HepG2 (cell line): ENCODE results near the gene MKX. TPM values are rescaled to one million over a fixed set of nuclear protein-coding genes. Genes with fewer than 3 reads are reported as not detected.
"Not testable (repeated sequence)": the region's sequence is repeated elsewhere in the genome, so short reads cannot be mapped to it uniquely, and the experiment has no call there.

Experiments used
- ATAC-seq: fragments of 200-7000 bp; cut with Tn5 transposase; 3 replicates; pipeline ENCODE4 v1.9.1; 2020; ENCODE audit warnings: mild to moderate bottlenecking, moderate library complexity
- BruUV-seq: library from RNA; stranded (reverse); fragments of 400-500 nt; replicated peaks from 2 replicates; lab custom pipeline; 2021; lab: Mats Ljungman, UMichigan
- CTCF ChIA-PET: fragments of 300-600 bp; formaldehyde crosslinking; extraction: SDS; loops from one replicate; lab custom pipeline; 2021; ENCODE audit warnings: low total read pairs, inconsistent platforms, low intra/inter-chr PET ratio; lab: Yijun Ruan, JAX
- POLR2A ChIA-PET: fragments of 350-600 bp; sonication (Branson Sonifier 250); formaldehyde crosslinking; loops from one replicate; lab custom pipeline; 2020; ENCODE audit warnings: antibody characterized with exemption, inconsistent platforms; lab: Yijun Ruan, JAX
- DNase-seq: peaks from one replicate; pipeline ENCODE4 v3.0.0-alpha.2; 2015; ENCODE audit warnings: low spot score
- FAIRE-seq: peaks from 3 replicates; lab custom pipeline; 2011; peaks lifted over from hg19 to GRCh38; lab: Jason Lieb, UNC
- H2AFZ ChIP-seq: one replicate; pipeline ENCODE4 v1.6.1; 2011; ENCODE audit warnings: low read length, inconsistent platforms
- H3K27ac ChIP-seq: fragments of 300-600 bp; 3 replicates; pipeline ENCODE4 v1.8.0; 2011; ENCODE audit warnings: mixed run types, mild to moderate bottlenecking, mixed read lengths, low read length, inconsistent platforms; ENCODE audit not compliant: insufficient read depth; ENCODE audit errors: extremely low read length
- H3K27me3 ChIP-seq, 2 experiments: fragments of 200-600 bp in 1 of 2; 2 replicates in 1 of 2; 3 replicates in 1 of 2; pipeline versions ENCODE4 v1.6.0 to v1.8.0; 2011; ENCODE audit warnings: low read length in 2 of 2, mild to moderate bottlenecking in 2 of 2, moderate library complexity in 2 of 2, inconsistent platforms in 1 of 2; ENCODE audit not compliant: insufficient read depth in 2 of 2, control insufficient read depth in 1 of 2
- H3K36me3 ChIP-seq, 2 experiments: fragments of 200-600 bp in 1 of 2; replicated peaks in 1 of 2; 2 replicates in 1 of 2; 3 replicates in 1 of 2; pipeline versions ENCODE4 v1.5.1 to v1.8.0; 2011; ENCODE audit warnings: low read length in 2 of 2, inconsistent platforms in 1 of 2; ENCODE audit not compliant: insufficient read depth in 2 of 2, control insufficient read depth in 1 of 2
- H3K4me1 ChIP-seq: 2 replicates; pipeline ENCODE4 v1.5.1; 2012; ENCODE audit warnings: low read length, inconsistent platforms; ENCODE audit not compliant: insufficient read depth
- H3K4me2 ChIP-seq: 2 replicates; pipeline ENCODE4 v1.6.0; 2011; ENCODE audit warnings: low read depth, low read length, inconsistent platforms
- H3K4me3 ChIP-seq, 3 experiments: fragments of 200-600 bp in 1 of 3; sonication (generic), shearing (Covaris generic) in 1 of 3; replicated peaks in 1 of 3; 2 replicates each; pipeline ENCODE4 v1.5.1; 2011 to 2016; ENCODE audit warnings: low read length in 3 of 3, inconsistent platforms in 2 of 3, low read depth in 2 of 3, mild to moderate bottlenecking in 2 of 3, control low read depth in 1 of 3, mixed read lengths in 1 of 3; ENCODE audit not compliant: insufficient read depth in 1 of 3
- H3K79me2 ChIP-seq: one replicate; pipeline ENCODE4 v1.6.1; 2011; ENCODE audit warnings: low read length, inconsistent platforms; ENCODE audit not compliant: insufficient read depth
- H3K9ac ChIP-seq: 2 replicates; pipeline ENCODE4 v1.6.0; 2011; ENCODE audit warnings: mild to moderate bottlenecking, low read depth, low read length, inconsistent platforms; ENCODE audit not compliant: insufficient read depth
- H3K9me3 ChIP-seq: 2 replicates; pipeline ENCODE4 v1.5.1; 2012; ENCODE audit warnings: mild to moderate bottlenecking, low read length
- H4K20me1 ChIP-seq: 2 replicates; pipeline ENCODE4 v1.6.0; 2011; ENCODE audit warnings: inconsistent platforms, mild to moderate bottlenecking, low read length, moderate library complexity; ENCODE audit not compliant: insufficient read depth
- BCL6 ChIP-seq: IDR thresholded peaks from 2 replicates; pipeline ENCODE4 v1.6.1; 2016; ENCODE audit warnings: missing genetic modification reagents, missing compliant biosample characterization
- FLYWCH1 ChIP-seq: sonication (generic); formaldehyde crosslinking; IDR thresholded peaks from 2 replicates; pipeline ENCODE4 v1.8.1; 2023; ENCODE audit warnings: mild to moderate bottlenecking, missing genetic modification reagents
- GATA4 ChIP-seq: sonication (generic); IDR thresholded peaks from 2 replicates; pipeline ENCODE4 v1.6.1; 2016; ENCODE audit warnings: antibody characterized with exemption, low read depth, borderline replicate concordance
- HMG20B ChIP-seq: conservative IDR thresholded peaks from 2 replicates; pipeline ENCODE4 v1.6.1; 2016; ENCODE audit warnings: missing genetic modification reagents, missing compliant biosample characterization
- MEIS2 ChIP-seq: sonication (generic); formaldehyde crosslinking; IDR thresholded peaks from 2 replicates; pipeline ENCODE4 v1.9.0; 2021; ENCODE audit warnings: mild to moderate bottlenecking, missing genetic modification reagents
- NFE2 ChIP-seq: sonication (generic); formaldehyde crosslinking; IDR thresholded peaks from 2 replicates; pipeline ENCODE4 v1.4.0; 2020; ENCODE audit warnings: missing genetic modification reagents
- NR2F1 ChIP-seq, 2 experiments: fragments of 450-650 bp in 1 of 2; formaldehyde crosslinking in 1 of 2; IDR thresholded peaks; 2 replicates each; pipeline versions ENCODE4 v1.5.0 to v1.6.1; 2016 to 2020; ENCODE audit warnings: mild to moderate bottlenecking in 1 of 2, missing compliant biosample characterization in 1 of 2, missing genetic modification reagents in 1 of 2, moderate library complexity in 1 of 2
- ZBTB20 ChIP-seq: sonication (generic); formaldehyde crosslinking; IDR thresholded peaks from 2 replicates; pipeline ENCODE4 v1.8.1; 2023; ENCODE audit warnings: missing genetic modification reagents, low read depth, mild to moderate bottlenecking, borderline replicate concordance
- ZZZ3 ChIP-seq: sonication (generic); formaldehyde crosslinking; IDR thresholded peaks from 2 replicates; pipeline ENCODE4 v1.4.0; 2020; ENCODE audit warnings: missing genetic modification reagents, mild to moderate bottlenecking, borderline replicate concordance
- WGBS: methylation state at CpG from one replicate; pipeline ENCODE4 v1.1.6; 2017; ENCODE audit warnings: low lambda C conversion rate; 5-methylcytosine and 5-hydroxymethylcytosine counted together
- in situ Hi-C: cut with HindIII; loops from 2 replicates; pipeline ENCODE4 v1.10.0; 2017; ENCODE audit warnings: low pct_unique_long_range_greater_than_20kb; ENCODE audit not compliant: extremely low pct_ligation_motif_present
- intact Hi-C: fragments of 100-400 bp; cut with micrococcal nuclease; formaldehyde crosslinking; loops from one replicate; pipeline ENCODE4 v1.10.0; 2022; ENCODE audit not compliant: unreplicated experiment
- polyA plus RNA-seq, 8 experiments: library from polyadenylated mRNA; depleted of rRNA in 3 of 8; stranded (reverse) in 7 of 8; unstranded in 1 of 8; fragments of >200 nt; fragmentation: Illumina TruSeq in 4 of 8; extraction: Trizol in 4 of 8; gene quantifications; 2 replicates each; pipeline versions ENCODE4 v1.2.1 to v1.2.3, GENCODE V29; 2011 to 2016; ENCODE audit warnings: low read depth in 4 of 8, missing spikeins in 1 of 8, mixed read lengths in 1 of 8; ENCODE audit not compliant: insufficient read depth in 1 of 8
- total RNA-seq, 5 experiments: library from RNA; depleted of rRNA; stranded (reverse); fragments of >200 nt; fragmentation: Illumina TruSeq; extraction: Trizol; gene quantifications; 2 replicates each; pipeline ENCODE4 v1.2.3, GENCODE V29; 2016; ENCODE audit warnings: low read depth in 1 of 5
- TF ChIP-seq, protein P1 (sequence below): sonication (generic); formaldehyde crosslinking; IDR thresholded peaks from 2 replicates; pipeline ENCODE4 v1.4.0; 2020; ENCODE audit warnings: mild to moderate bottlenecking, missing genetic modification reagents
- TF ChIP-seq, protein P2 (sequence below): sonication (generic); formaldehyde crosslinking; IDR thresholded peaks from 2 replicates; pipeline ENCODE4 v1.5.1; 2020; ENCODE audit warnings: missing genetic modification reagents, mild to moderate bottlenecking, borderline replicate concordance
- TF ChIP-seq, protein P3 (sequence below): sonication (generic); formaldehyde crosslinking; IDR thresholded peaks from 2 replicates; pipeline ENCODE4 v1.8.0; 2022; ENCODE audit warnings: mild to moderate bottlenecking, missing genetic modification reagents, moderate library complexity
- TF ChIP-seq, protein P4 (sequence below): sonication (generic); formaldehyde crosslinking; IDR thresholded peaks from 2 replicates; pipeline ENCODE4 v1.8.0; 2022; ENCODE audit warnings: mild to moderate bottlenecking, missing genetic modification reagents, borderline replicate concordance

MKX gene
- total and polyA plus RNA-seq, 2 of the 13 experiments (the other 11 are each of a cell fraction or from before 2014, with no cell fraction given), result not detected

DNA sequence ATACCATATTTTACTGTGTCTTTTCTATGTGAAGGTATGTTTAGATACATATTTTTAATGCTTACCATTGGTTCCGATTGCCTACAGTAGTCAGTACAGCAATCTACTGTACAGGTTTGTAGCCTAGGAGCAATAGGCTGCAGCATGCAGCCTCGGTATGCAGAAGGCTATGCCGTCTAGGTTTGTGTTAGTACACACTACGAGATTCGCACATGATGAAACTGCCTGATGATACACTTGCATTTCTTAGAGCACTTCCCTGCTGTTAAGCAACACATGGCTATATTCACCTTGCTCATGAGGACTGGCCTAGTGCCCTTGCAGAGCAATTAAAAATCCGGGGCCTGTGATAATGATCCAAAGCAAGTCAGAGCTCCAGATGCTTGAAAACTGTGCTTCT lies 62.4 kb downstream of the MKX start:
- CTCF ChIA-PET, result no interaction called here
- Histone ChIP-seq H3K36me3 (no peaks in the 10 kb centered on the region), H3K27me3 (peaks cover 0 to 1% of the 10 kb centered on the region in 2 experiments; a peak in 1 of 5 replicates), H3K79me2 (no peaks in the 10 kb centered on the region), H3K9me3 (no peaks in the 10 kb centered on the region), H3K9ac (no peak overlapping the region), H4K20me1 (no peaks in the 10 kb centered on the region), H3K4me1 (no peaks in the 10 kb centered on the region), H3K27ac (no peak overlapping the region), H2AFZ (no peak overlapping the region), H3K4me2 (no peak overlapping the region), H3K4me3 (no peak overlapping the region)
- TF ChIP-seq, protein P1, sequence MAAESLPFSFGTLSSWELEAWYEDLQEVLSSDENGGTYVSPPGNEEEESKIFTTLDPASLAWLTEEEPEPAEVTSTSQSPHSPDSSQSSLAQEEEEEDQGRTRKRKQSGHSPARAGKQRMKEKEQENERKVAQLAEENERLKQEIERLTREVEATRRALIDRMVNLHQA (CRISPR knock-in tag), result no peak
- no peak for TF ChIP-seq FLYWCH1 (CRISPR knock-in tag)
- no peak for TF ChIP-seq ZBTB20 (CRISPR knock-in tag)
- TF ChIP-seq, protein P2, sequence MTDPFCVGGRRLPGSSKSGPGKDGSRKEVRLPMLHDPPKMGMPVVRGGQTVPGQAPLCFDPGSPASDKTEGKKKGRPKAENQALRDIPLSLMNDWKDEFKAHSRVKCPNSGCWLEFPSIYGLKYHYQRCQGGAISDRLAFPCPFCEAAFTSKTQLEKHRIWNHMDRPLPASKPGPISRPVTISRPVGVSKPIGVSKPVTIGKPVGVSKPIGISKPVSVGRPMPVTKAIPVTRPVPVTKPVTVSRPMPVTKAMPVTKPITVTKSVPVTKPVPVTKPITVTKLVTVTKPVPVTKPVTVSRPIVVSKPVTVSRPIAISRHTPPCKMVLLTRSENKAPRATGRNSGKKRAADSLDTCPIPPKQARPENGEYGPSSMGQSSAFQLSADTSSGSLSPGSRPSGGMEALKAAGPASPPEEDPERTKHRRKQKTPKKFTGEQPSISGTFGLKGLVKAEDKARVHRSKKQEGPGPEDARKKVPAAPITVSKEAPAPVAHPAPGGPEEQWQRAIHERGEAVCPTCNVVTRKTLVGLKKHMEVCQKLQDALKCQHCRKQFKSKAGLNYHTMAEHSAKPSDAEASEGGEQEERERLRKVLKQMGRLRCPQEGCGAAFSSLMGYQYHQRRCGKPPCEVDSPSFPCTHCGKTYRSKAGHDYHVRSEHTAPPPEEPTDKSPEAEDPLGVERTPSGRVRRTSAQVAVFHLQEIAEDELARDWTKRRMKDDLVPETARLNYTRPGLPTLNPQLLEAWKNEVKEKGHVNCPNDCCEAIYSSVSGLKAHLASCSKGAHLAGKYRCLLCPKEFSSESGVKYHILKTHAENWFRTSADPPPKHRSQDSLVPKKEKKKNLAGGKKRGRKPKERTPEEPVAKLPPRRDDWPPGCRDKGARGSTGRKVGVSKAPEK (CRISPR knock-in tag), result no peak
- no peak for TF ChIP-seq HMG20B (CRISPR knock-in tag)
- TF ChIP-seq, protein P3, sequence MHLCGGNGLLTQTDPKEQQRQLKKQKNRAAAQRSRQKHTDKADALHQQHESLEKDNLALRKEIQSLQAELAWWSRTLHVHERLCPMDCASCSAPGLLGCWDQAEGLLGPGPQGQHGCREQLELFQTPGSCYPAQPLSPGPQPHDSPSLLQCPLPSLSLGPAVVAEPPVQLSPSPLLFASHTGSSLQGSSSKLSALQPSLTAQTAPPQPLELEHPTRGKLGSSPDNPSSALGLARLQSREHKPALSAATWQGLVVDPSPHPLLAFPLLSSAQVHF (CRISPR knock-in tag), result no peak
- TF ChIP-seq BCL6 (CRISPR knock-in tag), result no peak
- TF ChIP-seq, protein P4, sequence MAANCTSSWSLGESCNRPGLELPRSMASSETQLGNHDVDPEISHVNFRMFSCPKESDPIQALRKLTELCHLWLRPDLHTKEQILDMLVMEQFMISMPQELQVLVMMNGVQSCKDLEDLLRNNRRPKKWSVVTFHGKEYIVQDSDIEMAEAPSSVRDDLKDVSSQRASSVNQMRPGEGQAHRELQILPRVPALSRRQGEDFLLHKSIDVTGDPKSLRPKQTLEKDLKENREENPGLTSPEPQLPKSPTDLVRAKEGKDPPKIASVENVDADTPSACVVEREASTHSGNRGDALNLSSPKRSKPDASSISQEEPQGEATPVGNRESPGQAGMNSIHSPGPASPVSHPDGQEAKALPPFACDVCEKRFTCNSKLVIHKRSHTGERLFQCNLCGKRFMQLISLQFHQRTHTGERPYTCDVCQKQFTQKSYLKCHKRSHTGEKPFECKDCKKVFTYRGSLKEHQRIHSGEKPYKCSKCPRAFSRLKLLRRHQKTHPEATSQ (CRISPR knock-in tag), result no peak
- TF ChIP-seq MEIS2 (CRISPR knock-in tag), result no peak
- TF ChIP-seq NR2F1 (CRISPR knock-in tag; IDR thresholded peaks at IDR 0.05), result no peak
- no peak for TF ChIP-seq NFE2
- TF ChIP-seq GATA4, result no peak
- TF ChIP-seq ZZZ3, result no peak
- intact Hi-C loops, result no loop called here
- POLR2A ChIA-PET, result no interaction called here
- ATAC-seq (no peak), FAIRE-seq (no peak), DNase-seq (no peak)
- WGBS, result 31% methylated on average over 6 of the region's 6 CpGs
- BruUV-seq, result no TSS peak
- in situ Hi-C loops, result no loop called here

DNA sequence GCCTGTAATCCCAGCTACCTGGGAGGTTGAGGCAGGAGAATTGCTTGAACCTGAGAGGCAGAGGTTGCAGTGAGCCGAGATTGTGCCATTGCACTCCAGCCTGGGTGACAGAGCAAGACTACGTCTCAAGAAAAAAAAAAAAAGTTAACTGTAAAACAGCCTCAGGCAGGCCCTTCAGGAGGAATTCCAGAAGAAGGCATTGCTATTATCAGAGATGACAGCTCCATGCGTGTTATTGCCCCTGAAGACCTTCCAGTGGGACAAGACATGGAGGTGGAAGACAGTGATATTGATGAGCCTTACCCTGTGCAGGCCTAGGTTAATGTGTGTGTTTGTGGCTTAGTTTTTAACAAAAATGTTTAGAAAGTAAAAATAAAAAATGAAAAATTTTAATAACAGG lies 63.8 kb downstream of the MKX start:
- DNase-seq, H3K27me3 ChIP-seq, ATAC-seq, H3K4me1 ChIP-seq, H3K9me3 ChIP-seq, H3K4me3 ChIP-seq, H3K27ac ChIP-seq, H3K9ac ChIP-seq, POLR2A ChIA-PET, H4K20me1 ChIP-seq, CTCF ChIA-PET, BruUV-seq, in situ Hi-C loops, H3K36me3 ChIP-seq, FAIRE-seq, intact Hi-C loops, H3K4me2 ChIP-seq, H2AFZ ChIP-seq, H3K79me2 ChIP-seq: not testable (repeated sequence)
- WGBS, result 13% methylated on average over 3 of the region's 3 CpGs
